ENCODE results near the gene DPM3.
"Not testable (repeated sequence)": the region's sequence is repeated elsewhere in the genome, so short reads cannot be mapped to it uniquely, and the experiment has no call there.

Gene DPM3

DNA sequence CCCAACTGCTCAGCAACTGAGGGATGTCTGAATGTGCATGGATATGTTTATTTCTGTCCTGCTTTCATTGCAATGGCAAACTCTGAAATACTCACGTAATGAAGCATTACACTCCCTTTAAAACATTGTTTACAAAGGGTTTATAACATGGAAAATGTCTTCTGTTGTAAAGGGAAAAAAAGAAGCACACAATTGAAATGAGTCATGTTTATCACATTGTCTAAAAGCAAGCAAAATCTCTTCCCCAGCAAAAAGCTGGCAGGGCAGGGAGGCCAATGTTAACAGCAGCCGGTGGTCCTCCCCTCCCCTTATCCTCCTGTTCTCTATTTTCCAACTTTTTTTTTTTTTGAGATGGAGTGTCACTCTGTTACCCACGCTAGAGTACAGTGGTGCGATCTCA lies 16.5 kb downstream of the DPM3 start:
- no peak for DNase-seq

DNA sequence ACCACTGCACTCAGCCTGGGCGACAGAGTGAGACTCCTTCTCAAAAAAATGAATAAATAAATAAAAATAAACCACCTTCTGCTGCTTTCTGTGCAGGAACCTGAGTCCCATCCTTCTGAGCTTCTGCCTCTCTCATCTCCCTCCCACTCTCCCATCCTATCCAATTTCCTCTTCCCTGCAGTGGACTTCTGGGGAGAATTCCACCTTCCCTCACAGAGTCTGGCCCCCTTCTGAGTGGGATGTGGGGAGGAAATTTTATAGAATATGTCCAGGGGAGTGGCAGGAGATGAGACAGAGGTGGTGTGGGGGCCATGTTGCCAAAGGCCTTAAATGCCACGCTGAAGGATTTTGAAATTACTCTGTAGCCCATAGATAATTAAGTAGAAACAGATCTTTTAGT lies 18.0 kb downstream of the DPM3 start:
- DNase-seq, result no peak

DNA sequence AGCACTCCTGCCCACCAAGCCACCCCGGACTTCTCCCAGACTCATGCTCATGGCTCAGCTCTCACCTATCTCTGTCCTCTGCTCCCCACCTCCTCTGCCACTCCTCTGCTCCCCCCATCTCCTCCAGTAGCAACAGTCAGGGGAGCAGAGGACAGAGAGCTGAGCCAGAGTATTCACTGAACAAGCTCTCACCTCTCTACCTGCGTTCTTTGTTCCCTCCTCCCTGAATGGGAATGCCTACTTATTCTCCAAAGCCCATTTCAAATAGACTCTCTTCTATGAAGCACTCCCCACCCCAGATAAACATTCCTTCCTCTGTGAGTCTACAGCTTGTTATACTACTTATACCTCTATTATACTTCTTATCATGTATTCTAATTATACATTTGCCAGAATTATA lies 19.1 kb downstream of the DPM3 start:
- no peak for DNase-seq

DNA sequence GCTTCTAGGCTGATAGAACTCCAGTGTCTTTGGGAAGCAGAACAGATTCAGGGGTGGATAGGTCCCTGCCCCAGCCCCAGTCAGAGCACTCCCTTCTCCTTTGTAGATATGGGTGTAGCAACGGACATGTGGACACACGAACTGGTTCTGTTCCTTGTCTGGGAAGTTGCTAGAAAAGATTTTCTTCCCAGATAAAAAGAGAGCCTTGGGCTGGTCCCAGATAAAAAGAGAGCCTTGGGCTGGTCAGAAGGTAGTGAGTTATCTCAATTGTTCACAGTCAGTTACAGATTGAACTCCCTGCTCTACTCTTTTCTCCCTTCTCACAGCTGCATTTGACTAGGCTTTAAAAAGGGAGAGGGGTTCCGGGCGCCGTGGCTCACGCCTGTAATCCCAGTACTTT lies 20.1 kb downstream of the DPM3 start:
- DNase-seq, result no peak

DNA sequence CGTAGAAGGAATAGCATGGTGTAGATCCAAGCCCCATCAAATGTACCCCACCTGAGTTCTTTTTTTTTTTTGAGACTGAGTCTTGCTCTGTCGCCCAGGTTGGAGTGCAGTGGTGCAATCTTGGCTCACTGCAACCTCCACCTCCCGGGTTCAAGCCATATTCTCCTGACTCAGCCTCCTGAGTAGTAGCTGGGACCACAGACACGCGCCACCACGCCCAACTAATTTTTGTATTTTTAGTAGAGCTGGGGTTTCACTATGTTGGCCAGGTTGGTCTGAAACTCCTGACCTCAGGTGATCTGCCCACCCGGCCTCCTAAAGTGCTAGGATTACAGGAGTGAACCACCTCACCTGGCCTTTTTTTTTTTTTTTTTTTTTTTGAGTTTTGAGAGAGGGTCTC lies 22.2 kb downstream of the DPM3 start:
- not testable (repeated sequence) for DNase-seq

DNA sequence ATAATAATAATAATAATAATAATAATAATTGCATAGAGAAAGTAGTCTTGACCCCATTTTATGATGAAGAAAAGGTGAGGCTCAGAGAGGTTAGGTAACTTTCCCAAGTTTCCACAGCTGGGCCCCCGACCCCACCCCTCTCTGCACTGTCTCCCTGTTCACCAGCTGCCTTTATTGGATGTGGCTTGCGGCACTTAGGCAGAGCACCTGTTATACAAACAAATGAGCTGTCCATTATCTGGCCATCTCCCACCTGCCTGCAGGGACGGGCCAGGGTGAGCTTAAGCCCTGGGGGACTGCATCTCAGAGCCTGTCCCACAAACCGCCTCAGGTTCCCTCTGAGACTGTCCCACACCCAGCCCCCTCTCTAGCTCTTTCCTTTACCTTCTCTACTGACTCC lies 22.7 kb downstream of the DPM3 start:
- peak; percentile 97 to 98 for DNase-seq

DNA sequence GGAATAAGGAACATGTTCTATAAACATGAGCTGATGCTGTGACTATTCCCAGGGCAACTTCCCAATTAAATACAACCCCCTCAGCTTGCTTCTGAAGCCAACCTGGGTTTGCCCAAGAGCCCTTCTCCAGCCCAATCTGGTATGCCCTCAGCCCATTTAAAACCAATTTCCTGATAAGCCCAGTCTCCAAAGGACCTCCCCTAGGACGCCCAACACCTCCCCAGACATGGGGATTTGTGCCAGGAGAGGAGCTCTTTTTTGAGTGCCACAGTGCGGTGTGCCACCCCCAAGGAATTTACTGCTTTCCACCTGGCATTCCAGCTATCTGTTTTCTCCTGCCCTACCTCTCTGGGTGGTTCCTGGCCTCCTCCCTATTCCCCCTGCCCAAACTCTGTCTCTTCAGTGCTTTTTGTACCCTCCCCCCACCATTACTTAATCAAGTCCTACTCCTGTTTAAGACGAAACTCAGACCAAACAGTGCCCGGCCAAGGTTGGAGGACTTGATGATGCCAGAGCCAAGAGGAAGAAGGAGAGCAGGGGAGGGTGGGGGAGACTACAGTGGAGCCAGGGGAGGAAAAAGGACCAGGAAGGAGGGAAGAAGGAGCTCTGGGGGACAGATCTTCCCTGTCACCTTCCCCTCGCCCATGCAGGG lies 24.1 kb downstream of the DPM3 start:
- DNase-seq, result no peak

DNA sequence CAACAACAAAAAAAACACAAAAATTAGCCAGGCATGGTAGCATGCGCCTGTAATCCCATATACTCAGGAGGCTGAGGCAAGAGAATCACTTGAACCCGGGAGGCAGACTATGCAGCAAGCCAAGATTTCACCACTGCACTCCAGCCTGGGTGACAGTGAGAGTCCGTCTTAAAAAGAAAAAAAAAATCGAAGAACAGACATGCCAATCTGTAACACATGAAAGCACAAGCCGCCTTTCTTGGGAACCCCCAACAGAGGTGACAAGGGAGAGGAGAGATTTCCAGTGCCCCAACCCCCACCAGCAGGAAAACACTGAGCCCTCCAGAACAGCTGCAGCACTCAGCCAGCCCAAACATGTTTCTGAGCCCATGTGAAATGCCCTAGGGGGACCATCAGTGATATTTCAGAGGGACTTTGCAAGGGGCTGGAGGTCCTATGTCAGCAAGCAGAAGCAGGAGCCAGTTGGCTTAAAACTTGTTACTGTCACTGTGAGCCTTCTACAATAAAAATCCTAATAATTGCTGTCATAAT lies 26.8 kb downstream of the DPM3 start:
- DNase-seq, result peak in 1 of 2 experiments; percentile 46

DNA sequence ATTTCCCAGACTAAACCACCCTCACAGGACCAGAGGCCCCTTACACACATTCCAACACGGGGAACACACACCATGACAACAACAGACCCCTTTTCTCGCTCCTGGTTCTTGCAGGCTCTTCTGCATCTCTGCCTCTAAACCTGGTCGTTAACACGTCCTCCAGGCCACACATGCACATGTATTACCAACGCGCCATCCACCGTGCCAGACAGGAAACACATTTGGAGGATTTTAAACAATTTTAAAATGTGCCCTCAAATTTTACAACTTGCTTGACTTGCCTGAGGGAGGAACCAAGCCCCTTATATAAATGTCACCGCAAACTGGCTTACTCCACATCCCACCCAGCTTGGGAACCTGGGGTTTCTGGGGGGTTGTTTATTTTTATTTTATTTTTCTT lies 29.5 kb downstream of the DPM3 start:
- DNase-seq, result no peak

DNA sequence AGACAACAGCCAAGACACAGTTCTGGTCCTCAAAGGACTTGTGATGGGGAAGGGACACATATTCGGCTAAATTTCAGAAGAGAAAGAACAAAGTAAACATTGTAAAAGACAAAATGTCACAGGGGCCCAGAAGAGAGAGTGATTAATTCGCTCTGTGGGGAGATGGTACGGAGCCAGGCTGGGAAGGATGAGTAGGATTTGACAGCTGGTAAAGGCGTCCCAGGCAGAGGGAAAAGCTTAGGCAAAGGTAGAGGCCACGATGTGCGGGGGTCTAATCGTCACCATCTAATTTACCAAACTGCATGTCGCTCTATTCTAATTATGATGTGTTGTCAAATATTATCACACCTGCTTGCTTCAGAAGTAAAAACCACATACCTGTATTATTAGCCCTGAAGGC lies 29.9 kb downstream of the DPM3 start:
- DNase-seq, result no peak

DNA sequence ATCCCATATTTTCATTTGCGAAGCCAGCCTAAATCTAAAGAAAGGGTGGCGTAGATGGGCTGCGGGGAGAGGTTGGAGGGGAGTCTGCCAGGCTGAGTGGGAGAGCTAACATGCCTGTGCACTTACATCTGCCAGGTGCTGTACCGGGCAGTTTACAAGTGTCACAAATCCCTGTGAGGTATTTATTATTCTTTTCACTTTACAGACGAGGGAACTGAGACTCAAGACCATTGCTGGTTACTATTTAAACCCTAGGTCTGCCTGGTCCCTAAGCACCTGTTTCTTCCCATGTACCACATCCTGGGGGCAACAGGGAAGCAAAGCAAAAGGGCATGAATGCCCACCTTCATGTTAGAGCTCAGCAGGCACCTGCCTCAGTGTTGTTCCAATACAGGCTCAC lies 32.0 kb downstream of the DPM3 start:
- DNase-seq, result no peak

DNA sequence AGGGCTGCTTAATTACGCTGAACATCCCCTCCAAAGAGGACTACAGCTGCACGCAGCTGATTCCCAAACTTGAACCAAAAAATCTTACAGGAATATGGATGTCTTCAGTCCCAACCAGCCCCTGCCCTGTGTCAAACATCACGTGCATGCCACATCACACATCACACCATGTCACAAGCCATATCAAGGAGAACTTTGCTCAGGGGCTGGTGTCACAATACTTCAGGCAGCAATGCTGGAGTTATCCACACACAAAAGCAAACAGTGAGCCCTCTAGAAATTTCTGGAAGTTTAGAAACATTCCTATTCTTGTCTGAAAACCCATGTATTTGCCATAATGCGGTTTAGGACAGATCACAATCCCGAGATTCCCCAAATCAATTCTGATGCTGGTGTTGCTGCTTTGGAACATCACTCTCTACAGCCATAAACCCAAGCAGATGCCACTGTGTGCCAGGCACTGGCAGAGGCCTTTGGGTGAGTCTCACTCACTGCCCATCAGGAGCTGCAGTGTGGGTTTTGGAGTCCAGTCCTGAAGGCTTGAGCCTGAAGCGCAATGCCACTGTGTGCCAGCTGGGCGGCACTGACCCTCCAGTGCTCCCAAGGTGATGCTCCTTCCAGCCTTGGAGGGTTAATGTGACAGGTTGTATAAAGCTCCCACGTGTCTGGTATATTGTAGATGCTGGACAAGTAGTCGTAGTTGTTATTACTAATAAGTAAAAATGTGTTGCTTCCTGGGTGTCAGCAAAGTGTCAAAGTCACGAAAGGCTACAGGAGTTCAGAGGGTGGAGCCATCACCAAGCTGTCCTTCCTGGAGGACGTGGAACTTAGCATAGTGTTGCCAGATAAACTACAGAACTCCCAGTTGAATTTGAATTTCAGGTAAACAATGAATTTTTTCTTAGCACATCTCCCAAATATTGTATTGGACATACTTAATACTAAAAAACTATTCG lies 32.7 kb downstream of the DPM3 start:
- no peak for DNase-seq

DNA sequence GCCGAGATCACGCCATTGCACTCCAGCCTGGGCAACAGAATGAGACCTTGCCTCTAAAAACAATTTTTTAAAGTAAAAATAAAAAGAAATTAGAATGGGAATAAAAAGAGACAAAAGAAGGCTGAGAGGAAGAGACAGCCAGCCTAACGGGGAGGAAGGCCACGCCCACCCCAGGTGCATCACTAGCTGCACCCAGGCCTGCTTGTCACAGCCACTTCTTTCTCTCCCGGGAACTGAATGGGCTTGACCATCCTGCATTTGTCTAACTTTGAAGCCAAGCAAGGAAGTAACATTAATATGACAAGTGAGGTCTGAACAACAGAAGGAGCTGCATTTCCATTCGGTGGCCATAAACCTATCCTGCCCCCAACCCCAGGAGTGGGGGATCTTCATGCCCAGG lies 33.5 kb downstream of the DPM3 start:
- peak in 1 of 2 experiments; percentile 53 for DNase-seq

DNA sequence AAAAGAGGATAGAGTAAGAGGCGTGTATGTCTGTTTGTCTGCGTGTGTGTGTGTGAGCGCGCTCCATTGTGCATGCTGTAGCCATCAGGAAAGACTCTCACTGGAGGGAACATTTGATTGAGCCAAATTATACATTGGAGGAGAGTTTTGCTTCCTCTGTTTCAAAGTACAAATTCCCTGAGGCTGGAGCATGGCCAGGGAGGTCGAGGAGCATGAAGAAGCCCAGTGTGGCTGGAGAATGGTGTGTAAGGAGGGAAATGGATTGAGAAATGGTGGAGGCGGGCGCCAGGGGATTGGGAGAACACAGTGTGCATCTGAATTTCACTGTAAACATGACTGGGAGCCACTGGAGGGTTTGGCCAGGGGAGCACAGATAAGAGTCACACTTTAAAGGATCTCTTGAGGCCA lies 34.7 kb downstream of the DPM3 start:
- DNase-seq, result no peak

DNA sequence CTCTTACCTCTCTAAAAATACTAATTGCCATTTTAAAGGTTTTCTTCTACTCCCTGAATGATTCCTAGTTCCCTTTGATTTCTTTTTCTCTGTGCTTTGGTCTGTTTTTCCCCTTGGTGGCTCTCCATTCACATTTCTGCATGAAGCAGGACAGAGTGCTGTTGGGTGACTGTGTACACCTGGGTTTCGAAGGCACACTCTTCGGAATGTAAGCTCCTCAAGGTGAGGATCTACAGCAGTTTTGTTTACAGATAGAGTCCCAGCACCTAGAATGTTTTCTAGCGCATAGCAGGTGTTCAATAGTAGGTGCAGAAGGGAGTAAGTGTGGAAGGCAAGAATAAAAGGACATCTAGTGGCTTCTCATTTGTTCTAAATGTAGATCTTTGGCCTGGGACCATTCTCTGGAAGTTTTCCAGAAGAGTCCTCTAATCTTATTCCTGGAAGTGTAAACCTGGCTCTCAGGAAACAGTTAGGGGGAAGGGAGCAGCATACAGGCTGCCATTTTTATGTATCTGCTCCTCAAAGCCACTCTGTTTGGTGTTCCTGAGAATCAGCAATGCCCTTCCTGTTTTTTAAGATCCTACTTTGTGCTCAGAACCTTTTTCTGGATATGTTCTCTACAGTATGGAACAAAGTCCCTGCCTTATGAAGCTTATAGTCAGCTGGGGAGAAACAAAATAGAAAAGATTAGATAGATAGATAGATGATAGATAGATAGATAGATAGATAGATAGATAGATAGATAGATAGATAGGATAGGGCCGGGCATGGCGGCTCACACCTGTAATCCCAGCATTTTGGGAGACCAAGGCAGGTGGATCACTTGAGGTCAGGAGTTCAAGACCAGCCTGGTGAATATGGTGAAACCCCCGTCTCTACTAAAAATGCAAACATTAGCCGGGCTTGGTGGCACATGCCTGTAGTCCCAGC lies 35.5 kb downstream of the DPM3 start:
- DNase-seq, result no peak

DNA sequence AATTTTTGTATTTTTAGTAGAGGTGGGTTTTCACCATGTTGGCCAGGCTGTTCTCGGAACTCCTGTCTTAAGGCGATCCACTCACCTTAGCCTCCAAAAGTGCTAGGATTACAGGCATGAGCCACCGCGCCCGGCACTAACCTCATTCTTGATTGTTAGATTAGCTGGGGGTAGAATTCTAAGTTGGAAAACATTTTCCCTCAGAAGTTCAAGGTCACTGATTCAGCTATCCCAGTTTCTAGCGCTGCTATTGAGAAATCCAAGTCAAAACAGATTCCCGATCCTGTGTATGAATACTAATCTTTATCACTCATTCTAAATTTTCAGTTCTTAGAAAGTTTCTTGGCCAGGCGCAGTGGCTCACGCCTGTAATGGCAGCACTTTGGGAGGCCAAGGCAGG lies 37.0 kb downstream of the DPM3 start:
- no peak for DNase-seq

DNA sequence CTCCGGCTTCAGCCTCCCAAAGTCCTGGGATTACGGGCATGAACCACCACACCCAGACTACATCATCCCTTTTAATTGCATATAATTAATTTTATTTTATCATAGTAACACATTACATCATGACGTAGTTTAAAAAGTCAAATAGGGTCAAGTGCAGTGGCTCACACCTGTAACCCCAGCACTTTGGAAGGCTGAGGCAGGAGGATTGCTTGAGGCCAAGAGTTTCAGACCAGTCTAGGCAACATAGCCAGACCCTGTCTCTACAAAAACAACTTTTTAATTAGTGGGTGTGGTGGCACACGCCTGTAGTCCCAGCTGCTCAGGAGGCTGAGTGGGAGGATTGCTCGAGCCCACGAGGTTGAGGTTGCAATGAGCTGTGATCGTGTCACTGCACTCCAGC lies 41.0 kb downstream of the DPM3 start:
- DNase-seq, result no peak

DNA sequence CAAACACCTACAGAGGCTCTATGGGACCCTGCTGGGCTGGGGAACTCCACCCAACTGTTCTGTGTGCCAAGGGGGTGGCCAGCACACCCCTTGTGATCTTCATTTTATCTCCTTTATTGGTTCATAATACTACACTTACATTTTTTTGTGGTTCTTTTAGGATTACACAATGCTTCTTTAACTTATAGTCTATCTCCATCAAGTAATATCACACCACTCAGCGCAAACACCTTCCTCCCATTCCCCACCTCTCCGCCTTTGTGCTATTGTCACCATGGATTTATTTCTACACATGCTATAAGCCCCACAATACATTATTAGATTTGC lies 45.7 kb downstream of the DPM3 start:
- DNase-seq, result no peak

DNA sequence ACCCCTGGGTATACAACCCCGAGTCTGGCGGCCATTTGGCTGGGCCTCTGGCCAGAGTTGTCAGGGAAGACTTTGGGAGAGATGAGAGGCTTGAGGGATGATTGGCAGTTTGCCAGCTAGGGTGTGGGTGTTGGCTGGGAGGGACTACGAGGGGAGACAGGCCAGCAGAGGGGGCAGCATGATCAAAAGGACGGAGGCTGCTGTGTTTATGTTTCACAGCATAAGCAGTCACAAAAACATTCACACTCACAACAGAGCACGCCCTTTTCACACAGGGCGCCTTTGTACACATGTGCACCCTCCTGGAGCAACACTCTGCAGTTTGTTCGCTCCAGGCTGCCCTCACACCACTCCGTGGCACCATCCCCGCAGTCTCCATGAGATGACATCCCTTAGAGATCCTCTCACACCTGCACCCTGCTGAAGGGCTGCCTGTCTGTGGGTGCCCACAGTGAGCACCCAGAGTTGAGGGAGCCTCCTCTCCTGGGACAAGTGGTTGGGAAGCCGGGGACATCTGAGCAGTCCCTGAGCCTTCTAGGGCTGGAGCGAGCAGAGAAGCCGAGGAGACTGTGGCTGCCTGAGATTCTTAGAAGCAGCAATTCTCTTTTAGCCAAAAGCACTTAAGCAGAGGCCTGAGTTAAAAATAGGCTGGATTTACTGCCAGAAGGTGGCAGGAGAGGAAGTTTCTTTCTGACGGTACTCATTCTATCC lies 46.3 kb downstream of the DPM3 start:
- peak; percentile 79 to 86 for DNase-seq

DNA sequence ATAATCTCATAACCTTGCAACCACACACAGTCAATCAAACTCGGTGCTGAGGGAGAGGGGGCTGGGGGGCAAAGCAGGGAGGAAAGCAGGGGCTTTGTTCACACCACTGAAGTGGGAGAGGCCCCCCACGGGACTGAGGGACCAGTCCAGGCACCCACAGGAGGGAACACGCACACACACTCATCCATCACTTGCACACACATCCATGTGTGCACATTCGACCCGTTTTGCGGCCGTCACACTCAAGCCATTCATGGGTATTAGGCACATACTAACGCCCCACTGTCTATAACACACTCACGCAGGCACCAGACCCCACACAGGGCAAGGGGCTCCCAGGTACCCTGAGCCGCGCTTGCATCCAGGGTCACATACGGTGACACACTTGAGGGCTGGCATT lies 47.7 kb downstream of the DPM3 start:
- no peak for DNase-seq

DNA sequence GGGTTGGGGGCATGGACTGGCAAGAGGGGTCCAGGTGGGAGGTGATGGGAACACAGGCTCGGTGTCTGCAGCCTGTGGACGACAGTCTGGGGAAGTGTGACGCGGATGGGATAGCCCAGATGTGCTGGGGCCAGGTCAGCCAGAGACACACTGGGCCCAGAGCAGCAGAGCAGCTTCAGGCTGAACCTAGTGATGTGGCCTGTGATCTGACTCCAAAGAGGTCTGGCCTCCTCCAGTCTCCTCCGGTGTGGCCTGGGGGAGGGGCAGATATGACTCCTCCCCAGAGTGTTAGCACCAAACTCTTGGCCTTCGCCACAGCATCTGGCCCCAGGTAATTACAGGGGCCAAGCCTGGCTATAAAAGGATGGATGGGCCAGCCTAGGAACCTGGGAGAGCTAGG lies 48.2 kb downstream of the DPM3 start:
- no peak for DNase-seq

Data from NCI-H526 (cell line).